Activated CD8-positive, alpha-beta memory T cell treated with anti-CD3 and anti-CD28 coated beads, Interleukin-2, amount 50 U/mL, for 48 hours (primary cell): ENCODE measurements around the gene SLAIN2.
"Not testable (repeated sequence)": the region's sequence is repeated elsewhere in the genome, so short reads cannot be mapped to it uniquely, and the experiment has no call there.

Source experiments
- DNase-seq: peaks from one replicate; pipeline ENCODE4 v3.0.0-alpha.2; 2020

Gene SLAIN2

DNA sequence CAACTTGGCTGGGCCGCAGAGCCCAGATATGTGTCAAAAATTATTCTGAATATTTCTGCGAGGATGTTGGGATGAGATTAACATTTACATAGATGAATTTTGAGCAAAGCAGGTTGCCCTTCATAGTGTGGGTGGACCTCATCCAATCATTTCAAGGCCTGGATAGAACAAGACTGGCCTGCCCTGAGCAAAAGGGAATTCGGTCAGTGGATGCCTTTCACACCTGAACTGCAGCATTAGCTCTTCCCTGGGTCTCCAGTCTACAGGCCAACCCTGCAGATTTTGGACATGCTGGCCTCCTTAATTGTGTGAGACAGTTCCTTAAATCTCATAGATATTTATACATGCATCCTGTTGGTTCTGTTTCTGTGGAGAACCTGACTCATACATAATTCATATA, 109.4 kb downstream of the SLAIN2 start:
- no peak for DNase-seq

DNA sequence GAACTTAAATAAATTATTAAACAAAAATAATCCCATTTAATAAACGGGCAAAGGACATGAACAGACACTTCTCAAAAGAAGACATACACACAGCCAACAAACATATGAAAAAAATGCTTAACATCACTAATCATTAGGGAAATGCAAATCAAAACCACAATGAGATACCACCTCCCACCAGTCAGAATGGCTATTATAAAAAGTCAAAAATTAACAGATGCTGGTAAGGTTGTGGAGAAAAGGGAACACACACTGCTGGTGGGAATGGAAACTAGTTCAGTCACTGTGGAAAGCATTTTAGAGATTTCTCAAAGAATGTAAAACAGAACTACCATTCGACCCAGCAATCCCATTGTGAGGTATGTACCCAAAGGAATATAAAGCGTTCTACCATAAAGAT, 110.3 kb downstream of the SLAIN2 start:
- not testable (repeated sequence) for DNase-seq

DNA sequence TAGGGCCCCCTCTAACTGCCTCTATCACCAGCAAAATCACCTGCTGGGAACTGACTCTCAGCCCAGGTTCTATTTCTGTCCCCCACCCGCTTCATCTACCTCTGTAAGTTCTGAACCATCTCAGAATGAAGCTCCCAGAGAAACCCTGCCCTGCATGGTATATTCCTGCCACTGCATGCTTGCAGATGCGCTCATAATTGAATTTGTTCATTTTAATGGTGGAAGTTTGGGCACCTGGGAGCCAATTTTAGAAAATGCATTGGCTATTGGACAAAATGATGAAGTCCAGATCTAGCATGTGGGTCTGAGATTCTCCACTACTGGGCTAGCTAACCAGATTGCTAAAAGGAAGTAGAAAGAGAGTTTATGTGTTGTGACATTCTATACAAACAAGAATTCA, 113.3 kb downstream of the SLAIN2 start:
- no peak for DNase-seq

DNA sequence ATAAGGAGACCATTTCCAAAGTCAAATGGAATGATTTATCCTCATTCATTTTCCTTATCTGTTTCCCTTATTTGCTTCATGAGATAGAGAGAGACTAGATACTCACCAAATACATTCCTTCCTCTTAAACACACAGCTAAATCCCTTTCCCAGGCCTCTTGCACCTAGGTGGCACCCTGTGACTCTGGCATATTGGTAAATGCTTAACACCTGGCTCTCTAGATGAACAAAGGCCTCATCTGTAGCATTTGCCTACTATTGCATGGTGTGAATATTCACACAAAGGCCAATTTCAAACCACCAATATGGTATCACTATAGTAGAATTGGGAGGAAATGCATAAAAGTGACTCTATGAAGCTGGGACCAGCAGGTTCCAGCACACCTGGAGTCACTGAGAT, 119.7 kb downstream of the SLAIN2 start:
- DNase-seq = no peak

DNA sequence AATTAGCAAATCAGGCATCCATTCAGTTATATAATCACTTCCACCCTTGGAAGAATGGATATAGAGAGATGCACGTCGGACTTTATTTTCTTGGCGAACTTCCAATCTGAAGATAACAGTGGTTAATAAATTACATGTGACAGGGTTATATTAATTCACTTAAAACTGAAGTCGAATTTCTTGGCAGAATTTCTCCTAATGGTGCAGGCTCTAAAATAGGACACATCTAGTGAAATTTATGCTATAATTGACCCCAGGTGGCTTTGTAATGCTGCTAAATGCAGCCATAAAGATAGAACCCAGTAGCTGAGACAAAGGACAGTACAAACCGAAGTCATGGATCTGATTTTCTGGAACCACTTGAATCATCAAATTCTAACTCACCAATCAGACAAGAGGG, 121.0 kb downstream of the SLAIN2 start:
- no peak for DNase-seq

DNA sequence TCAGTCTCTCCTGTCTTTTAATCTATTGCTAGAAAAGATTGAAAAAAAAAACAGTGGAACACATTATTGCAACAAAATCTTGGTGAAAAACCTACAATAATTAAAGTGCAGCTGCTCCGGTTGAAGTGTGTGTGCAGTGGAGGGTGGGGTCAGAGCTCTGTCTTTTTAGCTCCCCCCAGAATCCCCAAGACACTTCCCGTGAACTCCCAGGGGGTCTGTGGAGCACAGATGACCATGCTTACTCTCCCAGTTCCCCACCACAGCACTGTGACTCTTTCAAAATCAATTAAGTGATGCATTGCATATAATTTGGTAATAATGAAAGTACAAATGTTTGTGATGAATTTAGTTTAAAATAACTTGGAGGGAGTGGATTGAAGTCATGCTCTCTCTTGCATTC, 126.1 kb downstream of the SLAIN2 start:
- DNase-seq = no peak

DNA sequence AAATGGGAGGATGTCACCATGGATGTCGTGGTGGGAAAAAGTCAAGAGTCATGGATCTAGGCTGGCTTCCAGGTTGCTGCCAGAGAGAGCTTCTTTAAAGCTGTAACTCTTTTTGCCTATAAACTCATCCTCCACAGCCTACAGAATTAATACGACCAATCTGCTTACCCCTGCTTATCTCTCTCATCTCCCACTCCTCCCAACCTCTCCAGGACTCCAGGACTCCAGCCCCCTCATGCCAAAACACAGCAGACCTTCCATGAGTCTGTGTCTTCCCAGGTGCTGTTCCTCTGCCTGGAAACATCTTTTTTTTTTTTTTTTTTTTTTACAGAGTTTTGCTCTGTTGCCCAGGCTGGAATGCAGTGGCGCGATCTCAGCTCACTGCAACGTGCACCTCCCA, 126.6 kb downstream of the SLAIN2 start:
- no peak for DNase-seq

DNA sequence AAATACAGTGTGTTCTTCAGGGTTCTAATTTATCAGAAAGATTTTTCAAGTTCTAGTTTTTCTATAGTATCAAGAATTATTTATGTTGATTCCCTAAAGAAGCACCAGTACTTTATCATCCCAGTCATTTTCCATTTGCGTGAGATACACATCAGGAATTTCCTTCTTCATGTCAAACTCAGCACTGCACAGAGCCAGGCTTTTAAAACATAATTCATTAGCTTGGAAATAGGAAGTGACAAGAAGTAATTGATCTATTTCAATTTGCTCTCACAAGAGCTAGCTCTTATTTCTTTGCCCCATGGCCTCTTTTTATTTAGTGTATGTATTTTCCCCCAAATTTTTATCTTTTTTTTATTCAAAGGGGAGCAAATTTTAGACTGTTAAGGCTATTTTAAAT, 128.8 kb downstream of the SLAIN2 start:
- no peak for DNase-seq

DNA sequence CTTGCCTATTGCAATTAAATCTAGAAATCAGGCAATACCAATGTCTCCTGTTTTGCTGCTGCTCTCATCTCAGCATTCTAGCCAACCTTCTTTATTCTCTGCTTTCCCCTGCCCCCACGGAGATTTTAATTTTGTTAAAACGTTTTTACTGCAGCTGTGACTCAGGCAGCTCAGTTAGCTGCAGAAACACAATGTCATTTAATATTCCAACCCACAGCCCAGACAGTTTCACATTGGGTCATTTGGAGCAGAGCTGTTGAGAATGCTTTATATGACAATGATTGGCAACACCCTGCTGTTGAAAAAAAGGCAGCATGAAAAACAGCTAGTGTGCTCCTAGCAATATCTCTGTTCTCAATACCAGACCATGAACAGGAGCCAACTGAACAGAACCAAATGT, 129.2 kb downstream of the SLAIN2 start:
- DNase-seq = no peak

DNA sequence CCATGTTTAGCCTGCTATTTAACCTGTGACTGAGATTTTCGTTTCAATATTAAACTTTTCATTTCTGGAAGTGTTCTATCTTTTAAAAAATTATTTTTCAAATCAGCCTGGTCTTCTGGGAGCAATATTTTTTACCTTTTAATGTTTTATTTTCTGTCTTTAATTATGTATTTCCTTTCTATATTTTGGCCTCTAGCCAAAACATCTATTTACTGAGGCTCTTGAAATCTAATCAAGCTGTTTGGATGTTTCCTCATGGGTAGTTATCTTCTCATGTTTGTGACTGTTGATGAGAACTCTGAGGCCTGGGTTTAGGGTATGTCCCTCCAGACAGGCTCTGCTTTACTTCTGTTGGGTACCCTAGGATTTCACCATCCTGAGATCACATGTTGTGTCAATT, 131.5 kb downstream of the SLAIN2 start:
- no peak for DNase-seq

DNA sequence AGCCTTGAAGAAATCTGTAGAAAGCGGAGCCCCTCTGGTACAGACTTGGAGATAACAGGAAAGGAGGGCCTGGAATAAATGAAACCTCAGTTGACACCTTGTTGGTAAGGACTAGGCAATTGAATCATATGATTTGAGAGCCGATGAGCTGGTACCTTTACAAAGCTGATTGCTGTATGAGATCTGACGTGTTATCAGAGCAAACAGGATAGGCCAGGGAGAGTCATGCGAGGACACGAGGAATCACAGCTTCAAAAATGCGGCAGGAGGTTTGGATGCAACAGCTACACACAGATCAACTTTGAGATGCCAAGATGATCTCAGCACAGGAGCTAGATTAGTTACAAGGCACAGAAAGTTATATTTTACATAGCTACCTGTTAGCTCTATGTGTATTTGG, 134.4 kb downstream of the SLAIN2 start:
- no peak for DNase-seq
